IMR-90 (cell line): ENCODE data around the gene LDLRAD4. TPM values are rescaled to one million over a fixed set of nuclear protein-coding genes. Genes with fewer than 3 reads are reported as not detected.

ENCODE experiments used
- ATAC-seq: fragments of 200-7000 bp; cut with Tn5 transposase; 2 replicates; pipeline ENCODE4 v1.9.1; 2020; ENCODE audit warnings: low read depth, mild to moderate bottlenecking, moderate library complexity
- BruUV-seq: library from RNA; stranded (reverse); fragments of 400-500 nt; replicated peaks from 2 replicates; lab custom pipeline; 2021; lab: Mats Ljungman, UMichigan
- CTCF ChIA-PET: fragments of 300-600 bp; formaldehyde crosslinking; extraction: SDS; loops from one replicate; lab custom pipeline; 2021; ENCODE audit warnings: antibody characterized with exemption; lab: Yijun Ruan, JAX
- POLR2A ChIA-PET: fragments of 300-600 bp; sonication (Branson Sonifier 250); formaldehyde crosslinking; loops from one replicate; lab custom pipeline; 2022; ENCODE audit warnings: antibody characterized with exemption; ENCODE audit not compliant: unreplicated experiment; lab: Charles Lee
- DNase-seq: peaks from one replicate; pipeline ENCODE4 v3.0.0; 2013
- H2AFZ ChIP-seq: replicated peaks from 2 replicates; pipeline ENCODE3; 2013; ENCODE audit warnings: low read length, mild to moderate bottlenecking; ENCODE audit not compliant: poor library complexity
- H2AK5ac ChIP-seq: 2 replicates; pipeline ENCODE4 v1.6.1; 2013; ENCODE audit warnings: low read depth, low read length, inconsistent platforms
- H2AK9ac ChIP-seq: replicated peaks from 2 replicates; pipeline ENCODE3; 2013; ENCODE audit warnings: mild to moderate bottlenecking, low read depth, low read length, moderate library complexity; ENCODE audit not compliant: poor library complexity
- H2BK120ac ChIP-seq: 2 replicates; pipeline ENCODE4 v1.6.1; 2013; ENCODE audit warnings: low read depth, low read length, inconsistent platforms
- H2BK15ac ChIP-seq: 3 replicates; pipeline ENCODE4 v1.6.1; 2013; ENCODE audit warnings: low read depth, low read length, inconsistent platforms
- H2BK20ac ChIP-seq: 2 replicates; pipeline ENCODE4 v1.6.1; 2013; ENCODE audit warnings: low read depth, mild to moderate bottlenecking, inconsistent platforms, low read length, moderate library complexity
- H2BK5ac ChIP-seq: 2 replicates; pipeline ENCODE4 v1.6.1; 2013; ENCODE audit warnings: mild to moderate bottlenecking, low read depth, low read length, inconsistent platforms; ENCODE audit not compliant: poor library complexity, severe bottlenecking
- H3K14ac ChIP-seq: replicated peaks from 2 replicates; pipeline ENCODE4 v1.6.1; 2013; ENCODE audit warnings: low read depth, low read length, inconsistent platforms
- H3K18ac ChIP-seq: 2 replicates; pipeline ENCODE4 v1.6.1; 2013; ENCODE audit warnings: low read depth, low read length, control low read depth
- H3K23ac ChIP-seq: 2 replicates; pipeline ENCODE4 v1.6.1; 2013; ENCODE audit warnings: low read depth, low read length, inconsistent platforms
- H3K27ac ChIP-seq: 2 replicates; pipeline ENCODE4 v1.5.1; 2013; ENCODE audit warnings: mild to moderate bottlenecking, control low read depth, low read length; ENCODE audit not compliant: insufficient read depth
- H3K27me3 ChIP-seq: 2 replicates; pipeline ENCODE4 v1.6.1; 2013; ENCODE audit warnings: low read length; ENCODE audit not compliant: control insufficient read depth, insufficient read depth
- H3K36me3 ChIP-seq: 2 replicates; pipeline ENCODE4 v1.6.1; 2013; ENCODE audit warnings: low read length, mixed read lengths; ENCODE audit not compliant: control insufficient read depth, insufficient read depth
- H3K4ac ChIP-seq: 2 replicates; pipeline ENCODE4 v1.6.1; 2013; ENCODE audit warnings: low read depth, low read length, inconsistent platforms
- H3K4me1 ChIP-seq: 2 replicates; pipeline ENCODE4 v1.6.1; 2013; ENCODE audit warnings: low read length, mixed read lengths; ENCODE audit not compliant: control insufficient read depth, insufficient read depth
- H3K4me2 ChIP-seq: 2 replicates; pipeline ENCODE4 v1.6.1; 2013; ENCODE audit warnings: low read depth, mild to moderate bottlenecking, control low read depth, low read length, moderate library complexity
- H3K4me3 ChIP-seq: 2 replicates; pipeline ENCODE4 v1.5.1; 2013; ENCODE audit warnings: low read depth, mild to moderate bottlenecking, control low read depth, low read length, moderate library complexity; ENCODE audit not compliant: insufficient read depth
- H3K56ac ChIP-seq: 2 replicates; pipeline ENCODE4 v1.6.1; 2013; ENCODE audit warnings: low read length, inconsistent platforms; ENCODE audit not compliant: insufficient read depth; ENCODE audit errors: extremely low read depth
- H3K79me1 ChIP-seq, 2 experiments: 2 replicates each; pipeline ENCODE4 v1.6.1; 2013; ENCODE audit warnings: low read length in 2 of 2, inconsistent platforms in 1 of 2, low read depth in 1 of 2
- H3K9ac ChIP-seq: 2 replicates; pipeline ENCODE4 v1.6.1; 2013; ENCODE audit warnings: low read depth, low read length, control low read depth
- H3K9me1 ChIP-seq: 2 replicates; pipeline ENCODE4 v1.6.1; 2013; ENCODE audit warnings: low read length, inconsistent platforms; ENCODE audit not compliant: insufficient read depth
- H3K9me3 ChIP-seq: 2 replicates; pipeline ENCODE4 v1.6.1; 2013; ENCODE audit warnings: low read length; ENCODE audit not compliant: control insufficient read depth, insufficient read depth
- H4K20me1 ChIP-seq: 2 replicates; pipeline ENCODE4 v1.6.1; 2013; ENCODE audit warnings: low read length, inconsistent platforms; ENCODE audit not compliant: insufficient read depth
- H4K5ac ChIP-seq: 2 replicates; pipeline ENCODE4 v1.6.1; 2013; ENCODE audit warnings: mild to moderate bottlenecking, low read depth, low read length, control low read depth
- H4K8ac ChIP-seq, 2 experiments: 2 replicates each; pipeline ENCODE4 v1.6.1; 2013; ENCODE audit warnings: low read depth in 2 of 2, low read length in 2 of 2, control low read depth in 1 of 2, inconsistent platforms in 1 of 2
- H4K91ac ChIP-seq: 2 replicates; pipeline ENCODE4 v1.6.1; 2013; ENCODE audit warnings: low read depth, low read length, inconsistent platforms; ENCODE audit not compliant: insufficient read depth
- BHLHE40 ChIP-seq: fragments of 150-350 bp; IDR thresholded peaks from 2 replicates; pipeline ENCODE4 v1.6.1; 2016; ENCODE audit warnings: mild to moderate bottlenecking, low read depth, low read length
- CEBPB ChIP-seq: IDR thresholded peaks from 2 replicates; pipeline ENCODE4 v1.6.1; 2012; ENCODE audit warnings: low read depth, low read length, improper control_type of control experiment
- CHD1 ChIP-seq: IDR thresholded peaks from 2 replicates; pipeline ENCODE4 v1.6.1; 2012; ENCODE audit warnings: low read depth, low read length, improper control_type of control experiment
- FOS ChIP-seq: fragments of 150-350 bp; IDR thresholded peaks from 2 replicates; pipeline ENCODE4 v1.6.1; 2016; ENCODE audit warnings: low read depth, low read length
- MAFK ChIP-seq: IDR thresholded peaks from 2 replicates; pipeline ENCODE4 v1.6.1; 2012; ENCODE audit warnings: low read depth, low read length, improper control_type of control experiment
- MAZ ChIP-seq: IDR thresholded peaks from 2 replicates; pipeline ENCODE4 v1.6.1; 2012; ENCODE audit warnings: low read depth, mild to moderate bottlenecking, low read length, improper control_type of control experiment, moderate library complexity, borderline replicate concordance
- MXI1 ChIP-seq: IDR thresholded peaks from 2 replicates; pipeline ENCODE4 v1.6.1; 2012; ENCODE audit warnings: low read depth, mild to moderate bottlenecking, low read length, moderate library complexity, borderline replicate concordance
- NFE2L2 ChIP-seq: fragments of 150-350 bp; IDR thresholded peaks from 2 replicates; pipeline ENCODE4 v1.6.1; 2016; ENCODE audit warnings: low read depth, mild to moderate bottlenecking, low read length
- POLR2A ChIP-seq: IDR thresholded peaks from 2 replicates; pipeline ENCODE4 v1.6.1; 2012; ENCODE audit warnings: mild to moderate bottlenecking, low read depth, low read length
- RAD21 ChIP-seq: IDR thresholded peaks from 2 replicates; pipeline ENCODE4 v1.6.1; 2012; ENCODE audit warnings: low read length, improper control_type of control experiment
- RCOR1 ChIP-seq: IDR thresholded peaks from 2 replicates; pipeline ENCODE4 v1.6.1; 2012; ENCODE audit warnings: mild to moderate bottlenecking, low read length, improper control_type of control experiment; ENCODE audit not compliant: insufficient replicate concordance
- RFX5 ChIP-seq: IDR thresholded peaks from 2 replicates; pipeline ENCODE4 v1.8.0; 2012; ENCODE audit warnings: low read depth, mild to moderate bottlenecking, low read length, moderate library complexity
- SMC3 ChIP-seq: fragments of 150-350 bp; IDR thresholded peaks from 2 replicates; pipeline ENCODE4 v1.6.1; 2016; ENCODE audit warnings: low read depth, mild to moderate bottlenecking, antibody characterized with exemption, low read length, moderate library complexity
- WGBS, 2 experiments: methylation state at CpG; one replicate each; pipeline versions ENCODE4 v1.1.5 to v1.1.7; 2013; ENCODE audit warnings: missing lambda C conversion rate in 2 of 2; ENCODE audit not compliant: insufficient read length in 1 of 2; ENCODE audit errors: extremely low coverage in 2 of 2; 5-methylcytosine and 5-hydroxymethylcytosine counted together
- dilution Hi-C: fragments of 300-500 bp; cut with HindIII; formaldehyde crosslinking; loops from one replicate; pipeline ENCODE4 v1.14.3; 2018; ENCODE audit warnings: low sequenced_read_pairs; ENCODE audit not compliant: unreplicated experiment
- in situ Hi-C: fragments of 300-500 bp; cut with MboI; formaldehyde crosslinking; loops from 3 replicates; pipeline ENCODE4 v1.14.3; 2019; ENCODE audit warnings: low sequenced_read_pairs, inconsistent platforms, mixed read lengths
- intact Hi-C: fragments of 100-400 bp; cut with micrococcal nuclease; formaldehyde crosslinking; loops from 2 replicates; pipeline ENCODE4 v1.10.0; 2022
- polyA plus RNA-seq, 3 experiments: library from polyadenylated mRNA; depleted of rRNA; stranded (reverse); fragments of >200 nt; gene quantifications; 2 replicates each; pipeline ENCODE4 v1.2.3, GENCODE V29; 2012; ENCODE audit warnings: low replicate concordance in 1 of 3
- total RNA-seq: library from RNA; depleted of rRNA; stranded (reverse); fragments of >200 nt; gene quantifications from 2 replicates; pipeline ENCODE4 v1.2.3, GENCODE V29; 2012
- TF ChIP-seq, protein P1 (sequence below): fragments of 150-350 bp; IDR thresholded peaks from 2 replicates; pipeline ENCODE4 v1.6.1; 2016; ENCODE audit warnings: low read depth, mild to moderate bottlenecking, low read length, moderate library complexity, borderline replicate concordance
- TF ChIP-seq, protein P2 (sequence below): fragments of 150-350 bp; IDR thresholded peaks from 2 replicates; pipeline ENCODE4 v1.6.1; 2017; ENCODE audit warnings: mild to moderate bottlenecking, antibody characterized with exemption, low read length, low read depth
- TF ChIP-seq, protein P3 (sequence below): conservative IDR thresholded peaks from 2 replicates; pipeline ENCODE4 v1.5.1; 2012; ENCODE audit warnings: mild to moderate bottlenecking, low read depth, low read length, improper control_type of control experiment

LDLRAD4 gene
- total and polyA plus RNA-seq, 2 of the 4 experiments (the other 2 are of a cell fraction) = not detected

DNA sequence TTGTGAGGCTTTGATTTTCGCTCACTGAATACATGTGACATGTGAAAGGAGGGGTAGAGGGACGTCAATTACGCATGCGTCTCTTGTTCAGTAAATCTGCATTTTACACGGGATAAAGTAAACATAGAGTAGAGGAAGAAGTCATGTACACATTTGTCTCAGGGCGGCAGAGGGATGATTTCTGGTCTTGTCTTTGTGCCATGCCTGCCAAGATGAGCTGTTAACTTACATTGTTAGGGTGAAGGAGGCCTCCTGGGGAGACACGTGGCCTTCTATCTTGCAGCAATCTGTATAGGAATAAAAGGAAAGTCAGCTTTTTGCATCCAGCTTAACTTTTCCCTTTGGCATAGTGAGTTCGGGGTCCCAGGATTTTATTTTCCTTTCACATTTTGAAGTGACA lies 106.3 kb downstream of the LDLRAD4 start:
- dilution Hi-C loops (no loop called here), intact Hi-C loops (no loop called here), in situ Hi-C loops (no loop called here)
- Histone ChIP-seq H3K56ac (no peak overlapping the region), H4K91ac (no peak overlapping the region), H3K9me1 (no peaks in the 10 kb centered on the region), H3K79me1 (no peaks in the 10 kb centered on the region), H2AK5ac (no peak overlapping the region), H3K27me3 (no peaks in the 10 kb centered on the region), H2BK120ac (no peak overlapping the region), H3K27ac (no peak overlapping the region), H3K23ac (no peak overlapping the region), H3K4ac (no peak overlapping the region), H4K5ac (no peak overlapping the region), H2BK20ac (no peak overlapping the region), H4K20me1 (no peaks in the 10 kb centered on the region), H2AK9ac (no peak overlapping the region), H3K9ac (no peak overlapping the region), H3K36me3 (no peaks in the 10 kb centered on the region), H2BK15ac (no peak overlapping the region), H2BK5ac (no peak overlapping the region), H3K9me3 (no peaks in the 10 kb centered on the region), H4K8ac (no peak overlapping the region), H2AFZ (no peak overlapping the region), H3K4me2 (no peak overlapping the region), H3K4me3 (no peak overlapping the region), H3K4me1 (no peaks in the 10 kb centered on the region), H3K18ac (no peak overlapping the region), H3K14ac (no peak overlapping the region)
- WGBS, 2 experiments = 44% methylated on average over 3 of the region's 8 CpGs; no CpG with 5 or more reads in 1 of the 2 experiments
- no peak for DNase-seq
- ATAC-seq = no peak
- ChIA-PET POLR2A (no interaction called here), CTCF (no interaction called here)
- no TSS peak for BruUV-seq
- no peak for TF ChIP-seq RAD21
- TF ChIP-seq NFE2L2 = no peak
- TF ChIP-seq RCOR1 = no peak
- TF ChIP-seq RFX5 = no peak
- no peak for TF ChIP-seq FOS
- TF ChIP-seq POLR2A = no peak
- TF ChIP-seq MXI1 = no peak
- TF ChIP-seq, protein P1, sequence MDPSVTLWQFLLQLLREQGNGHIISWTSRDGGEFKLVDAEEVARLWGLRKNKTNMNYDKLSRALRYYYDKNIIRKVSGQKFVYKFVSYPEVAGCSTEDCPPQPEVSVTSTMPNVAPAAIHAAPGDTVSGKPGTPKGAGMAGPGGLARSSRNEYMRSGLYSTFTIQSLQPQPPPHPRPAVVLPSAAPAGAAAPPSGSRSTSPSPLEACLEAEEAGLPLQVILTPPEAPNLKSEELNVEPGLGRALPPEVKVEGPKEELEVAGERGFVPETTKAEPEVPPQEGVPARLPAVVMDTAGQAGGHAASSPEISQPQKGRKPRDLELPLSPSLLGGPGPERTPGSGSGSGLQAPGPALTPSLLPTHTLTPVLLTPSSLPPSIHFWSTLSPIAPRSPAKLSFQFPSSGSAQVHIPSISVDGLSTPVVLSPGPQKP = no peak
- no peak for TF ChIP-seq CHD1
- no peak for TF ChIP-seq BHLHE40
- TF ChIP-seq, protein P2, sequence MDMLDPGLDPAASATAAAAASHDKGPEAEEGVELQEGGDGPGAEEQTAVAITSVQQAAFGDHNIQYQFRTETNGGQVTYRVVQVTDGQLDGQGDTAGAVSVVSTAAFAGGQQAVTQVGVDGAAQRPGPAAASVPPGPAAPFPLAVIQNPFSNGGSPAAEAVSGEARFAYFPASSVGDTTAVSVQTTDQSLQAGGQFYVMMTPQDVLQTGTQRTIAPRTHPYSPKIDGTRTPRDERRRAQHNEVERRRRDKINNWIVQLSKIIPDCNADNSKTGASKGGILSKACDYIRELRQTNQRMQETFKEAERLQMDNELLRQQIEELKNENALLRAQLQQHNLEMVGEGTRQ = no peak
- TF ChIP-seq, protein P3, sequence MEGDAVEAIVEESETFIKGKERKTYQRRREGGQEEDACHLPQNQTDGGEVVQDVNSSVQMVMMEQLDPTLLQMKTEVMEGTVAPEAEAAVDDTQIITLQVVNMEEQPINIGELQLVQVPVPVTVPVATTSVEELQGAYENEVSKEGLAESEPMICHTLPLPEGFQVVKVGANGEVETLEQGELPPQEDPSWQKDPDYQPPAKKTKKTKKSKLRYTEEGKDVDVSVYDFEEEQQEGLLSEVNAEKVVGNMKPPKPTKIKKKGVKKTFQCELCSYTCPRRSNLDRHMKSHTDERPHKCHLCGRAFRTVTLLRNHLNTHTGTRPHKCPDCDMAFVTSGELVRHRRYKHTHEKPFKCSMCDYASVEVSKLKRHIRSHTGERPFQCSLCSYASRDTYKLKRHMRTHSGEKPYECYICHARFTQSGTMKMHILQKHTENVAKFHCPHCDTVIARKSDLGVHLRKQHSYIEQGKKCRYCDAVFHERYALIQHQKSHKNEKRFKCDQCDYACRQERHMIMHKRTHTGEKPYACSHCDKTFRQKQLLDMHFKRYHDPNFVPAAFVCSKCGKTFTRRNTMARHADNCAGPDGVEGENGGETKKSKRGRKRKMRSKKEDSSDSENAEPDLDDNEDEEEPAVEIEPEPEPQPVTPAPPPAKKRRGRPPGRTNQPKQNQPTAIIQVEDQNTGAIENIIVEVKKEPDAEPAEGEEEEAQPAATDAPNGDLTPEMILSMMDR = no peak
- no peak for TF ChIP-seq CEBPB
- TF ChIP-seq MAFK = no peak
- TF ChIP-seq MAZ = no peak
- TF ChIP-seq SMC3 = no peak
